A673 (cell line): ENCODE data around the gene CLDND2. TPM values are rescaled to one million over a fixed set of nuclear protein-coding genes. Genes with fewer than 3 reads are reported as not detected.
A peak's percentile ranks its signal among the peaks of the same experiment; 100 is the strongest.

Source experiments
- BruUV-seq: library from RNA; stranded (reverse); fragments of 400-500 nt; replicated peaks from 2 replicates; lab custom pipeline; 2021; lab: Mats Ljungman, UMichigan
- CTCF ChIA-PET: fragments of 300-600 bp; sonication (Branson Sonifier 250); formaldehyde crosslinking; loops from one replicate; lab custom pipeline; 2022; ENCODE audit warnings: antibody characterized with exemption; lab: Charles Lee
- POLR2A ChIA-PET: fragments of 300-600 bp; sonication (Branson Sonifier 250); formaldehyde crosslinking; loops from one replicate; lab custom pipeline; 2022; ENCODE audit warnings: antibody characterized with exemption; ENCODE audit not compliant: low non-redundant PET; lab: Charles Lee
- DNase-seq: peaks from one replicate; pipeline ENCODE4 v3.0.0-alpha.2; 2015; ENCODE audit warnings: low spot score
- H3K27ac ChIP-seq: fragments of 200-600 bp; sonication (generic); 2 replicates; pipeline ENCODE4 v1.5.1; 2016; ENCODE audit warnings: mixed run types, low read depth, mild to moderate bottlenecking, mixed read lengths, antibody characterized with exemption, low read length; ENCODE audit not compliant: poor library complexity, severe bottlenecking
- H3K27me3 ChIP-seq: fragments of 200-600 bp; sonication (generic); replicated peaks from 2 replicates; pipeline ENCODE4 v1.6.1; 2017; ENCODE audit warnings: mixed run types, low read depth, mild to moderate bottlenecking, mixed read lengths, antibody characterized with exemption, low read length; ENCODE audit not compliant: insufficient read depth, poor library complexity
- H3K36me3 ChIP-seq: fragments of 200-600 bp; sonication (generic); 2 replicates; pipeline ENCODE4 v1.6.1; 2016; ENCODE audit warnings: mixed run types, mild to moderate bottlenecking, mixed read lengths, antibody characterized with exemption, low read length; ENCODE audit not compliant: insufficient read depth, poor library complexity, severe bottlenecking
- H3K4me1 ChIP-seq: fragments of 200-600 bp; sonication (generic); 2 replicates; pipeline ENCODE4 v1.6.1; 2017; ENCODE audit warnings: mixed run types, mild to moderate bottlenecking, mixed read lengths, antibody characterized with exemption, low read length; ENCODE audit not compliant: insufficient read depth, poor library complexity, severe bottlenecking
- H3K4me3 ChIP-seq: fragments of 200-600 bp; sonication (generic); 2 replicates; pipeline ENCODE4 v1.5.1; 2016; ENCODE audit warnings: low read depth, mixed run types, mild to moderate bottlenecking, mixed read lengths, low read length; ENCODE audit not compliant: poor library complexity, severe bottlenecking
- H3K9me3 ChIP-seq: fragments of 200-600 bp; sonication (generic); 2 replicates; pipeline ENCODE4 v1.6.1; 2016; ENCODE audit warnings: mixed run types, low read depth, mild to moderate bottlenecking, mixed read lengths, antibody characterized with exemption, low read length; ENCODE audit not compliant: poor library complexity, severe bottlenecking
- EZH2 ChIP-seq: fragments of 200-600 bp; sonication (generic); IDR thresholded peaks from 2 replicates; pipeline ENCODE4 v1.6.1; 2017; ENCODE audit warnings: borderline replicate concordance, low read depth, mild to moderate bottlenecking, mixed read lengths, antibody characterized with exemption, low read length; ENCODE audit not compliant: poor library complexity, severe bottlenecking
- intact Hi-C: fragments of 100-400 bp; cut with micrococcal nuclease; formaldehyde crosslinking; loops from one replicate; pipeline ENCODE4 v1.10.0; 2022; ENCODE audit not compliant: unreplicated experiment
- total RNA-seq: library from RNA; stranded (reverse); gene quantifications from 2 replicates; pipeline ENCODE4 v1.2.3, GENCODE V29; 2021
- TF ChIP-seq, protein P1 (sequence below): fragments of 300-800, 200-600 bp; sonication (generic); conservative IDR thresholded peaks from 2 replicates; pipeline ENCODE4 v1.5.1; 2017; ENCODE audit warnings: low read depth, mild to moderate bottlenecking, antibody characterized with exemption, low read length, moderate library complexity, mixed read lengths

The CLDND2 gene
- total RNA-seq, 1 experiment from 2014 or later = not detected

DNA sequence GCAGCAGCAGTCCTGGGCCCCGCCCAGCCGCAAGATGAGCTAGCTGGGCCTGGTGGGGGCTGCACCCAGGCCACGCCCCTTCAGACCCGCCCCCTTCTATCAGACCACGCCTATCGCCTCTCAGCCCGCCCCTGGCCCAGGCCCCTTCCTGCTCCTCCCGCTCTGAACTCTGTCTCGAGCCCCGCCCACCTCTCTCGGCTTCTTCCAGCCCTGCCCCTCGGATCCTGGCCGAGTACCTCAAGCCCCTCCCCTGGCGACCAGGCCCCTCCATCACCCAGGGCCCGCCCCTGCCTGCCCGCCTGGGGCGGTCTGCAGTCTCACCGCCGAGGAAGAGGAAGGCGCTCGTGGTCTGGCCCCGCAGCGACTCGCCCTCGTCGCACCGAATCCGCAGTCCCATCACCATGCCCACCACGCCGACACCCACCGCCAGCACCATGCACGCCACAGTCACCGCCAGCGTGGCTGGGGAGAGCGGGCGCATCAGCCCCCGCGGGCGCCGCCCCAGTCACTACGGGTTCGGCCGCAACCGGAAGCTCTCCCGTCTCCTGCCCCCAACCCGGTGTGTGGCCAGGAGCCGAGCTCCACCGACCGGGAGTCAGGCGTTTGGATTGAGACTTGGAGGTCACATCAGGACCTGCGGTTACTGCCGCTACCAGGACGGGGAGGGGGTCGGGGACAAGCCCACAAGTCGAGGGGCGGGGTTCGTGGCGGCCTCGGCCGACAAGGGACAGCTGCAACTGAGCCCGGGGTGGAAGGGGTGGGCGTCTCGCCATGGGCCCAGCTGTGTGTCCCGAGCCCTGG lies 1.0 kb downstream of the CLDND2 start:
- peak overlapping the region; percentile 76 for H3K27ac ChIP-seq
- DNase-seq = peak; percentile 98
- H3K36me3 ChIP-seq = no peaks in the 10 kb centered on the region
- H3K9me3 ChIP-seq = no peaks in the 10 kb centered on the region
- peaks cover 9% of the 10 kb centered on the region for H3K4me1 ChIP-seq
- POLR2A ChIA-PET = interaction anchor here (0.6 kb wide), 2 partner anchors 28 to 617 kb away, joined by 3 to 6 read pairs; no protein-coding TSS in a partner anchor
- CTCF ChIA-PET = interaction anchor here (0.6 to 1.0 kb wide), 2 partner anchors 28 to 669 kb away, joined by 3 to 6 read pairs; no protein-coding TSS in a partner anchor
- H3K27me3 ChIP-seq = no peaks in the 10 kb centered on the region
- intact Hi-C loops = loop anchor here (2.0 kb wide), 2 partner anchors 27 to 29 kb away; no protein-coding TSS in a partner anchor
- TF ChIP-seq EZH2 = no peak
- TF ChIP-seq, protein P1, sequence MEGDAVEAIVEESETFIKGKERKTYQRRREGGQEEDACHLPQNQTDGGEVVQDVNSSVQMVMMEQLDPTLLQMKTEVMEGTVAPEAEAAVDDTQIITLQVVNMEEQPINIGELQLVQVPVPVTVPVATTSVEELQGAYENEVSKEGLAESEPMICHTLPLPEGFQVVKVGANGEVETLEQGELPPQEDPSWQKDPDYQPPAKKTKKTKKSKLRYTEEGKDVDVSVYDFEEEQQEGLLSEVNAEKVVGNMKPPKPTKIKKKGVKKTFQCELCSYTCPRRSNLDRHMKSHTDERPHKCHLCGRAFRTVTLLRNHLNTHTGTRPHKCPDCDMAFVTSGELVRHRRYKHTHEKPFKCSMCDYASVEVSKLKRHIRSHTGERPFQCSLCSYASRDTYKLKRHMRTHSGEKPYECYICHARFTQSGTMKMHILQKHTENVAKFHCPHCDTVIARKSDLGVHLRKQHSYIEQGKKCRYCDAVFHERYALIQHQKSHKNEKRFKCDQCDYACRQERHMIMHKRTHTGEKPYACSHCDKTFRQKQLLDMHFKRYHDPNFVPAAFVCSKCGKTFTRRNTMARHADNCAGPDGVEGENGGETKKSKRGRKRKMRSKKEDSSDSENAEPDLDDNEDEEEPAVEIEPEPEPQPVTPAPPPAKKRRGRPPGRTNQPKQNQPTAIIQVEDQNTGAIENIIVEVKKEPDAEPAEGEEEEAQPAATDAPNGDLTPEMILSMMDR = no peak
- peak overlapping the region; percentile 64 for H3K4me3 ChIP-seq
- no TSS peak for BruUV-seq

DNA sequence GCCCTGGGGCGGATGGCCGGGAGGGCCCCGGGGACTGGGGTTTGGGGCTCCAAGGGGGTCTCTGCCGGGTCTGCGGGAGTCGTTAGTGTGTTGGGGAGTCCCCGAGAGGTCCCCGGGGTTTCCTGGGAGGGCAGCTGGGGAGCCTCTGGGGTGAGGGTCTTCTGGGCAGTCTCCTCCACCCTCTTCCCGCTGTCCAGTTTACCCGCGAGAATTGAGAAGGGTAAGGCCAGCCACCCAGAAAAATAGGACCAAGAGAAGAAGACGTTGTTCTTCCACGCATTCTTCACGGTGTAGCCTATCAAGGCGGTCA lies 1.6 kb downstream of the CLDND2 start:
- Histone ChIP-seq H3K9me3 (no peaks in the 10 kb centered on the region), H3K27me3 (no peaks in the 10 kb centered on the region), H3K4me3 (peak overlapping the region; percentile 64), H3K36me3 (no peaks in the 10 kb centered on the region), H3K27ac (peak overlapping the region; percentile 76), H3K4me1 (peaks cover 9% of the 10 kb centered on the region)
- intact Hi-C loops = loop anchor here (2.0 kb wide), 2 partner anchors 28 kb away; no protein-coding TSS in a partner anchor
- CTCF ChIA-PET = interaction anchor here (1.0 kb wide), 1 partner anchor 28 kb away, joined by 6 read pairs; no protein-coding TSS in a partner anchor
- DNase-seq = no peak
- POLR2A ChIA-PET = interaction anchor here (0.6 kb wide), 2 partner anchors 28 to 616 kb away, joined by 3 to 6 read pairs; no protein-coding TSS in a partner anchor
- TF ChIP-seq, protein P1 = no peak
- no peak for TF ChIP-seq EZH2
- no TSS peak for BruUV-seq

DNA sequence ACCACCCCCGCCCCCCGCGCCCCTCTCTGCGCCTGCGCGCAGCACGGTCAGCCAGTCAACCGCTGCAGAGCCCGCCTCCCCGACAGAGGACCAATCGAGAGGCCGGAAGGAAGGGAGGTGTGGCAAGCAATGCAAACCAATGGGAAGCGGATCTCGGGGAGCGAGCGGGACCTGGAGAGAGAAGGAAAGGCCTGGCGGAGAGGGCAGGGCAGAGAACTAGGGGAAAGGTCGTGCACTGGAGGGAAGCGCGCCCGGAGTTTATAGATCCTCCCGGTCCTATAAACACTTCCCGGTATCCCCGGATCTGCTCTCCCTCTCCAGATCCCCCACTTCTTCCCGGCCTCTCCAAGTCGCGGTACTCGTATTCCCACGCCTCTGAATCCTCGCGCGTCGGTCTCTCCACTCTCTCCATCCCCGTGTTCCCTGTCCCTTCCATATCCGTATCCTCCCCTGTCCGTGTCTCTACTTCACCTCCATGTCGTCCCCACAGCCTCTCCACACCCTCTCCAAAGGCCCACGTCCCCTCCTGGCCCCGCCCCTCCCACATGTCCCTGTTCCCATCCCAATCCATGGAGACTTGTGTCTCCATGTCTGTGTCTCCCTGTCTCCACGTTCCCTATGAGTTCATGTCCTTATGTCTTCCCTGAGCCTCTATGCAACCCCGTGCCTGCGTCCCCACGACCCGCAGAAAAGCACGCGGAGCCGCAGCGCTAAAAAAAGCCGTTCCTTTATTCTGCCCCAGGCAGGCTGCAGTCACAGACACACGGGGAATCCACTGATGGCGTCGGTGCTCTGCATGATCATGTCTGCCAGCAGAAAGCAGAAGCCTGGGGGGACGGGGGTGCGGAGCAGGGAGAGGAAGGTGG lies 2.2 kb downstream of the CLDND2 start:
- no peaks in the 10 kb centered on the region for H3K27me3 ChIP-seq
- peaks cover 9% of the 10 kb centered on the region for H3K4me1 ChIP-seq
- CTCF ChIA-PET = interaction anchor here (1.0 kb wide), 1 partner anchor 27 kb away, joined by 6 read pairs; no protein-coding TSS in a partner anchor
- peak overlapping the region; percentile 76 for H3K27ac ChIP-seq
- peak; percentile 98 for DNase-seq
- BruUV-seq = no TSS peak
- POLR2A ChIA-PET = interaction anchor here (0.6 kb wide), 1 partner anchor 616 kb away, joined by 3 read pairs; no protein-coding TSS in a partner anchor
- intact Hi-C loops = loop anchor here (2.0 kb wide), 2 partner anchors 28 kb away; no protein-coding TSS in a partner anchor
- H3K36me3 ChIP-seq = no peaks in the 10 kb centered on the region
- peak overlapping the region; percentile 64 for H3K4me3 ChIP-seq
- no peaks in the 10 kb centered on the region for H3K9me3 ChIP-seq
- TF ChIP-seq EZH2 = no peak
- TF ChIP-seq, protein P1 = no peak
